RWPE1 (cell line): ENCODE data around the gene PBX4.
A peak's percentile ranks its signal among the peaks of the same experiment; 100 is the strongest.

Experiments used
- CTCF ChIA-PET: fragments of 350-600 bp; sonication (Branson Sonifier 250); formaldehyde crosslinking; extraction: SDS; loops from one replicate; lab custom pipeline; 2021; lab: Yijun Ruan, JAX
- POLR2A ChIA-PET: fragments of 400-600 bp; formaldehyde crosslinking; extraction: SDS; loops from one replicate; lab custom pipeline; 2020; ENCODE audit warnings: antibody characterized with exemption; ENCODE audit not compliant: low non-redundant PET; lab: Yijun Ruan, JAX
- DNase-seq: peaks from one replicate; pipeline ENCODE4 v3.0.0; 2012; ENCODE audit warnings: low spot score
- H3K27ac ChIP-seq: fragments of 450-650 bp; 2 replicates; pipeline ENCODE4 v1.5.1; 2017
- CTCF ChIP-seq: fragments of 450-650 bp; conservative IDR thresholded peaks from 2 replicates; pipeline ENCODE4 v1.5.1; 2017; ENCODE audit warnings: low read depth, mild to moderate bottlenecking

The PBX4 gene

GRCh38 chr19:19594381-19594780 lies 24.1 kb downstream of the PBX4 start:
- H3K27ac ChIP-seq, result peak overlapping the region; percentile 38
- TF ChIP-seq CTCF, result no peak
- no peak for DNase-seq
- ChIA-PET CTCF (interaction anchor here (0.6 to 0.9 kb wide), 2 partner anchors 62 to 1206 kb away, joined by 3 to 5 read pairs; no protein-coding TSS in a partner anchor), POLR2A (no interaction called here)

GRCh38 chr19:19592690-19593089 lies 25.8 kb downstream of the PBX4 start:
- no peak for DNase-seq
- TF ChIP-seq CTCF, result no peak
- H3K27ac ChIP-seq, result peak overlapping the region; percentile 87; the same call in 1 of the 2 replicates
- ChIA-PET CTCF (no interaction called here), POLR2A (no interaction called here)

GRCh38 chr19:19591133-19591825 lies 27.2 kb downstream of the PBX4 start:
- DNase-seq, result peak; percentile 98
- peak overlapping the region; percentile 87 for H3K27ac ChIP-seq
- ChIA-PET POLR2A (no interaction called here), CTCF (interaction anchor here (1.4 kb wide), 1 partner anchor 59 kb away, joined by 5 read pairs; no protein-coding TSS in a partner anchor)
- no peak for TF ChIP-seq CTCF

GRCh38 chr19:19588546-19588945 lies 29.9 kb downstream of the PBX4 start:
- POLR2A ChIA-PET, result no interaction called here
- no peak for DNase-seq
- no peak for TF ChIP-seq CTCF
- no peak overlapping the region for H3K27ac ChIP-seq
- CTCF ChIA-PET, result interaction anchor here (0.6 kb wide), 1 partner anchor 565 kb away, joined by 4 read pairs; no protein-coding TSS in a partner anchor

- TF ChIP-seq CTCF, result no peak
- H3K27ac ChIP-seq, result no peak overlapping the region
- ChIA-PET POLR2A (no interaction called here), CTCF (interaction anchor here (0.8 kb wide), 1 partner anchor 32 kb away, joined by 3 read pairs; no protein-coding TSS in a partner anchor)
- no peak for DNase-seq
Measured at GRCh38 chr19:19587771-19588170, 30.7 kb downstream of the PBX4 start.

- CTCF ChIA-PET, result no interaction called here
- POLR2A ChIA-PET, result no interaction called here
- no peak for TF ChIP-seq CTCF
- DNase-seq, result no peak
- H3K27ac ChIP-seq, result no peak overlapping the region
Measured at GRCh38 chr19:19584356-19584755, 34.1 kb downstream of the PBX4 start.
